ENCODE results near the gene MRPS18A.

MRPS18A gene

DNA sequence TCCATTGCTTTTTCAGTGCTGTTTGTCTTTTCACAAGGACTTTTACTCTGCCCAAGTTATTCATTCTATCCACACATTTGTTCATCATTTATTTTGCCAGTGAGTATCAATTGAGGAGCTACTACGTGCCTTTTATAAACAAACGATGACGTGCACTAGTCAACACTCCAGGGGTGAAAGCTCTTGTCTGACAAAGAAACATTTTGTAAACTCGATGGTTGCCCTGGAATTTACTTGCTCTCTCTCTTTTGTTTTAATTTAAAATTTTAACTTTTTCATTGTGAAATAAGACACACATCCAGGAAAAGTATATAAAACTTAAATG is 8.3 kb upstream of the MRPS18A start:
- no peak for DNase-seq

DNA sequence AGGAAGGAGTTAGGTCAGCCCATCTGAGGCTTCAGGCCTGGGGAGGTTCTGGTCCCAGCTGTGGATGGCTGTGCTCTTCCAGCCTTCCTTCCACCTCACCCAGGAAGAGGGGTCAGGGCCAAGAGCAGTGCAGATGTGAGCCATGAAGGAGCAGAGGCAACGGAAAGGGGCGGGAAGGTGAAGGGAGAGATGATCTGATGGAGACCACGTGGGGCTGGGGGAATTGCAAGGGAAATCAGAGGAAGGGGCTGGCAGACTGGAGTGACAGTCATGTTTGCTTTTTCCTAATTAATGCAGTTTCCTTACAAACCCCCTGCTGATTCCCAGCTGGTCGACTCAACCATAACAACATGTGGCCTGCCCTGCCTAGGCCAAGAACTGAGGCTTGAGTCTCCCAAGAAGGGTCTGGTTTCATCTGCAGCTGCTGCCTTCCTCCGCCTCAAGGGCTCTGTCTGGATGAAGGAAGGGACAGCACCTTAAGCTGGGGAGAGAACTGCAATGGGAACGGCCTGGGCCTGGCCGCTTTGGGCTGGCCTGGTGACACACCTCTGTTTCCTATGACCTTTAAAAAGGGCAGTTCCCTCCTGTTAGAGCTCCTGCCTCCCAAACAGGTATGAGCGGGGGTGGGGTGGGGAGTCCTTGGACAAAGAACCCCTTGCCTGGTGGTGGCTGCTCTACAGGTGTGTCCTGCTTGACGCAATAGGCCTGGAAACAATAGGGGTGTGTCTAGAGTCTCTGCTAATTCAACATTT is 7.8 kb upstream of the MRPS18A start:
- DNase-seq = no peak

- no peak for DNase-seq
These were observed 1.8 kb upstream of the MRPS18A start for GRCh38 chr6:43689421-43689820.

GRCh38 chr6:43687079-43687436 is 533 bp downstream of the MRPS18A start:
- no peak for DNase-seq

DNA sequence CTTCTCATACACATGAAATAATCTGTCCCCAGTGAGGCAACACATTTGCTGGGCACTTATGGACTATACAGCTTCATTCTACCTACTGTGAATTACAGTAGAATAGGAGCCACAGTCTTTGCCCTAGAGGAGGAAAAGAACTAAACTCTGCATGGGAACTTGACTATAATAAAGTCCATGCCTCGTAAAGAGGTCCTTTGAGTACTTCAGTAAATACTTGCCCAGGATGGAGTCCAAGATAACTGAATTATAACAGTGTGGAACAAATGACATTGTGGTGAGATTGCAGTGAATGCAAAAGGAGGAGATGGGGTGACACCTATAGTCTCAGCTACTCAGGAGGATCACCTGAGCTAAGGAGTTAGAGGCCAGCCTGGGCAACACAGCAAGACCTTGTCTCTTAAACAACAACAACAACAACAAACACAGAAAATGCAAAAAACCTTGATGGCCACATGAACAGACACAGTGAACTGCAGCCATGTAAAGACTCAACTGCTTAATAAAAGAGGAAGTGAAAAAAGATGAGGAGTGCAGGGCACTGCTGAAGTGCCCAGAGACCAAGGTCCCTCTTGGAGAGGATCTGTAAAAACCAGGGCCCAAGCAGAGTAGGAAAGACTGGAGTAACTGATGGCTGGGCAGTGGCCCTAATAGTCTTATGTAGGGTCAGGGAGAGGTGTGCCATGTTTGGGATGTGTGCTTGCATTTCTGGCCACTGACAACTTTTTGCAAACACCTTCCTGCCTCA is 3.7 kb downstream of the MRPS18A start:
- no peak for DNase-seq

DNA sequence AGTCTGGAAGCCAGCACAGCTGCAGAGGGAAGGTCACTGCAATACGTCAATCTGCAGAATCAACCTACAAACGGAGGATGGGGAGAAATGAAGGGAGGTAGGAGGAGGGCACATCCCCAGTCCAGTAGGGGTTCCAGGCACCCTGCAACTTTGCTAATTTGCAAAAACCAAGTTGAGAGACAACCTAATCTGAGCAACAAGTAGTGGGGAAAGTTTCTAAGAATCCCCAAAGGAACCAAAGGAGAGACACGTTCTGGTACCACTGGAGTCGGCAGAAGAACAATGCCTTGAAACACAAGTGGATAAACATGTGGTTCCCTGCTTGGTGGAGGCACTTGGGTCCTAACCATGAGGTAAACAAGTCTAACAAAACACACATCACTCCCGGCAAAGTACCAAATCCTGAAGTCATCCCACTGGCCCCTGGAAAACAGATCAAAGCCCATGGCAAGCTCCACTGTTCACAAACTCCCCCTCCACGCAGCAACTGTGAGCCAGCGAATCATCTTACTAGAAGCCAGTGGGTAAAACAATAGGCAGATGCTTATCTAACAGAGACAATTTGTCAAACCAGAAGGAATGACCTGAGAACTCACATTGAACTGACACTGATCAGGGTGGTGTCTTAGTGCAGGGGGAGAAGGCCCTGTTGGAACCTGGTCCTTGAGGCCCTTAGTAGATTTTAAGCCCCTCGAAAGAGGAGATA is 4.7 kb downstream of the MRPS18A start:
- no peak for DNase-seq

- no peak for DNase-seq
These were observed 6.3 kb downstream of the MRPS18A start for GRCh38 chr6:43681303-43681702.

DNA sequence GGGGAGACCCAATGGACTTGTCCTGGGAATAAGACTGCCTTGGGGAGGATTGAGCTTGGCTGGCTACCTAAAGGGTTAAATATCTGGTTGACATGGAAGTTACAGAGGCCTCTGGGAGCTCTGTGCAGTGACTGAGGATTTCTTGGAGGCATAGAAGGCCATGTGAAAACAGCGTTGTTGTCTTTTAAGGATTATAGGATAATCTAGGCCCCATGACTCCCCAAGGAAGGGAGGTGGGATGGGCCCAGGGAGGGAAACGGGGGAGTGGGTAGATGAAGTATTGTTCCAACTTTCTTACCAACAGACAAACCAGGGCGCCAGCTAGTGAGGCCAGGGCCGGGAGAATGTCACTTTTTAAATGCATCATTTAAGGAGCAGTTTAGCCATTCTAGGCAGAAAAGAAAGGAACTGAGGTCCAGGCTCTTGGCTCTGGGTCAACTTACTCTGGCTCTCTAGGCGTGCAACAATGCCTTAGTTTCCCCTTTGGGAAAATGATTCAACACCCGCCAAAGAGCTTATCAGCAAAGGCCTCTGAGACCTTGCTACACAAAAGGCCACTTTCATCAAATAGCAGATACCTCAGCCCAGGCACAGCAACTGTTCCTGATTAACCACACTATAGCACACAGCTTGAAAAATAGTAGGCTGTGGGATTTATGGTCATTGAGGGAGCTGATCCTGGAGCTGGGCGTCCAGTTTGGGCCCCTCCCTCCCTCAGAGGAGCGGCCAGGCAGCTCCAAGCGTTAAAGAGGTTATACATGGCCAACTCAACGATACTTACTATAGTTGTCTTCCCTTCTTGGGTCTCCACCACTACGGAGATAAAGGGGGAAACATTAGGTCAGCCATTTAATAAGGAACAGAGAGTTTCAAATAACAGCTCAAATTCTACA is 7.0 kb downstream of the MRPS18A start:
- no peak for DNase-seq

GRCh38 chr6:43679057-43679456 is 8.5 kb downstream of the MRPS18A start:
- no peak for DNase-seq

DNA sequence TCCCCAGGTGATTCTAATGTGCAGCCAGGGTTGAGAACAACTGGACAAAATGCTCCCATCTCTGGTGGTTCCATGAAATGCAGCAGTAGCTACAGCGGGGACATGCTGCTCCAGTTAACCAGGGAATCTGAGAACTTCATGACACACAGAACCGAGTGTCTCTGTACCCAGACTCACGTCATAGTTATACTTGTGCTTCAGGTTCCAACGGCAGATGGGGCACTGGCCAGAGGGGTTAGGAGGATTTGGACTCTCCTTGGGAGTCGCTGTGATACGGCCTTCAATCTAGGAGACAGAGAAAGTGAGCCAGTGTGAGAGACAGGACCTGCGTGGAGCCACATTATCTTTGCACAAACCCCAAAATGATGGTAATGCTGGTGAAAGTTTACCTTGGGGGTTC is 9.2 kb downstream of the MRPS18A start:
- DNase-seq = no peak

DNA sequence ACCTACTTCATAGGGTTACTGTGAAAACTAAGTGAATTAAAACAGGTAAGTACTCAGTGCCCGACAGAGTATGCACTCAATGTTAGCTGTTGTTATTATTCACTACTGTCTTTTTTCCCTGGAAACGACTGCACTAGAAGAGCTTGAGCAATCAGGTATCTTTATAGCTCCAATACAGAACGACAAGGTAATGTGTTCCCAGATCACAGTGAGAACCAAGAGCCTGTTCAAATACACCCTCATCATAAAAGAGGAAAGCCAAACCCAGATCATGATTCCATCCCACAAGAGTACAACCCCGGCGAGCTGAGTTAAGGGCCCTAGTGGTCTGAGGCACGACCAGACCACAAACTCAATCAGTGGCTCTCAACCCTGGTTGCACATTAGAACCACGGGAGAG is 9.8 kb downstream of the MRPS18A start:
- no peak for DNase-seq

DNA sequence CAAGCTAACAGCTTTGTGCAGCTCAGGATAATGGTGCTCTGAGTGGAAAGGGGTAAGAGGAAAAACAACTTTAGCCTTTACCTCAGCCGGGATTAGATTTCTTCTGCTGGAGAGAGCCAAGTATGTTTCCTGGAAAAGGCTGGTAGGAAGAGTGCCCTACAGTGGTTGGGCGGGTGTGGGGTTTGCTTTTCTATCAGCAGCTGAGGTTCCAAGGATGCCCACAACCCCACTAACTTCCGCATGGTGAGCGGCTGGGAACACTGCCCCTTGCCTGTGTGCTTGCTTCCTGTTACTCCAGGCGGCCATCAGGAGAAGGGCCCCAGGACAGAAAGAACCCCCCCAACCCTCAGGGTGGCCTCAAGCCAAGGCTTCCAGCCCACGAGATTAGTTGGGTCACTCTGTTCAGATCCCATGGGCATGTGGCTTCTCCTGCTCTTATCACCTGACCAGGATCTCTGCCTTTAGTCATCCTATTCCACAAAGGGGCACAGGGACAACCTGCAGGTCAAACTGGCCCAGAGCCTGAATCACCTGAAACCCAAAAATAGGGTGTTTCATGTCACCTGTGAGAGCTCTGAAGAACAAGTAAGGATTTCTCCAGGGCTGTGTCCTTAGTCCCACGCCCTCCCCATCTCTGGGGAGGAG is 10.5 kb downstream of the MRPS18A start:
- no peak for DNase-seq

GRCh38 chr6:43674921-43675320 is 12.7 kb downstream of the MRPS18A start:
- no peak for DNase-seq

DNA sequence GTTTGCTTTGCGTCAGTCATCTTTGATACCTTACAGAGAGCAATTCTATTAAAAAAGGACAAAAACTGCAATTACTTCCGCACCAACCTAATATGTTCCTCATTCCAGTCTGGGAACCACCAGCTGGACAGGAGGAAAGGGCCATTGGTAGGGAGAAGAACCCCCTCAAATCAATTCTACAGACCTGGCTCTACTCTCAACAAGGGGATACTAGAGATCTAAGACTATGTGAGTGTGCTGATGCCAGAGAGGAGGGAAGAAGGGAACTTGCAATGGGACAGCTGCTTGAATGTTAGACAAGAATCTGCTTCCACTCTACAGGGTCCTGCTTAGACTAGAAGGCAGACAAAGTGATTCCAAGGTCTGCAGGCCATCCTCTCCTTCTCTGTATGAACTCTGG is 13.3 kb downstream of the MRPS18A start:
- no peak for DNase-seq

GRCh38 chr6:43673444-43674084 is 14.0 kb downstream of the MRPS18A start:
- DNase-seq = no peak

GRCh38 chr6:43671801-43672690 is 15.5 kb downstream of the MRPS18A start:
- no peak for DNase-seq

GRCh38 chr6:43671011-43671800 is 16.4 kb downstream of the MRPS18A start:
- DNase-seq = no peak

- DNase-seq = no peak
These were observed 17.0 kb downstream of the MRPS18A start for GRCh38 chr6:43670623-43670986.

GRCh38 chr6:43669922-43670622 is 17.5 kb downstream of the MRPS18A start:
- DNase-seq = no peak
